ENCODE data around the gene STRBP. TPM values are rescaled to one million over a fixed set of nuclear protein-coding genes. Genes with fewer than 3 reads are reported as not detected.

STRBP gene
- total RNA-seq, 2 donors from 2014 or later, result 10.0 to 12.6 TPM

GRCh38 chr9:123138163-123138562, 130.2 kb downstream of the STRBP start:
- Histone ChIP-seq H3K36me3 (no peaks in the 10 kb centered on the region), H3K27ac (no peak overlapping the region), H3K9me3 (no peaks in the 10 kb centered on the region), H3K27me3 (no peaks in the 10 kb centered on the region), H3K4me1 (no peaks in the 10 kb centered on the region), H3K4me3 (no peak overlapping the region)
- no peak for DNase-seq (ENCODE audit: low spot score)
- no peak for TF ChIP-seq CTCF (IDR thresholded peaks at IDR 0.05)

- Histone ChIP-seq H3K36me3 (no peaks in the 10 kb centered on the region), H3K4me3 (no peak overlapping the region), H3K27me3 (no peaks in the 10 kb centered on the region), H3K4me1 (no peaks in the 10 kb centered on the region), H3K27ac (no peak overlapping the region), H3K9me3 (no peaks in the 10 kb centered on the region)
- no peak for TF ChIP-seq CTCF (IDR thresholded peaks at IDR 0.05)
- no peak for DNase-seq (ENCODE audit: low spot score)
Measured at GRCh38 chr9:123135430-123135829, 133.0 kb downstream of the STRBP start.

- Histone ChIP-seq H3K4me1 (no peaks in the 10 kb centered on the region), H3K27me3 (no peaks in the 10 kb centered on the region), H3K9me3 (no peaks in the 10 kb centered on the region), H3K27ac (no peak overlapping the region), H3K4me3 (no peak overlapping the region), H3K36me3 (no peaks in the 10 kb centered on the region)
- no peak for DNase-seq (ENCODE audit: low spot score)
- no peak for TF ChIP-seq CTCF (IDR thresholded peaks at IDR 0.05)
Measured at GRCh38 chr9:123132696-123133095, 135.7 kb downstream of the STRBP start.

GRCh38 chr9:123131993-123132392, 136.4 kb downstream of the STRBP start:
- H3K36me3 ChIP-seq, result no peaks in the 10 kb centered on the region
- H3K4me1 ChIP-seq, result no peaks in the 10 kb centered on the region
- H3K27ac ChIP-seq, result no peak overlapping the region
- H3K4me3 ChIP-seq, result no peak overlapping the region
- H3K9me3 ChIP-seq, result no peaks in the 10 kb centered on the region
- no peak for DNase-seq (ENCODE audit: low spot score)
- no peak for TF ChIP-seq CTCF (IDR thresholded peaks at IDR 0.05)
- no peaks in the 10 kb centered on the region for H3K27me3 ChIP-seq

- DNase-seq (ENCODE audit: low spot score), result no peak
- no peak for TF ChIP-seq CTCF (IDR thresholded peaks at IDR 0.05)
Measured at GRCh38 chr9:123131258-123131657, 137.1 kb downstream of the STRBP start.

GRCh38 chr9:123129423-123129822, 139.0 kb downstream of the STRBP start:
- Histone ChIP-seq H3K4me3 (no peak overlapping the region), H3K36me3 (no peaks in the 10 kb centered on the region), H3K27me3 (no peaks in the 10 kb centered on the region), H3K4me1 (no peaks in the 10 kb centered on the region), H3K27ac (no peak overlapping the region), H3K9me3 (no peaks in the 10 kb centered on the region)
- no peak for TF ChIP-seq CTCF (IDR thresholded peaks at IDR 0.05)
- DNase-seq (ENCODE audit: low spot score), result no peak

More at GRCh38 chr9:123131258-123131657, 137.1 kb downstream of the STRBP start:
- Histone ChIP-seq H3K4me1 (no peaks in the 10 kb centered on the region), H3K4me3 (no peak overlapping the region), H3K36me3 (no peaks in the 10 kb centered on the region), H3K9me3 (no peaks in the 10 kb centered on the region), H3K27ac (no peak overlapping the region), H3K27me3 (no peaks in the 10 kb centered on the region)
